KOPT-K1 (cell line): ENCODE measurements around the gene SYDE1.

ENCODE experiments used
- H3K27ac ChIP-seq: fragments of 200-600 bp; sonication (generic); 2 replicates; pipeline ENCODE4 v1.5.1; 2016; ENCODE audit warnings: antibody characterized with exemption, mild to moderate bottlenecking, low read depth, low read length; ENCODE audit not compliant: poor library complexity, severe bottlenecking
- H3K36me3 ChIP-seq: fragments of 200-600 bp; sonication (generic); 2 replicates; pipeline ENCODE4 v1.5.1; 2017; ENCODE audit warnings: antibody characterized with exemption, mild to moderate bottlenecking, low read length, moderate library complexity; ENCODE audit not compliant: insufficient read depth
- H3K9me3 ChIP-seq: fragments of 200-600 bp; sonication (generic); 2 replicates; pipeline ENCODE4 v1.5.1; 2017; ENCODE audit warnings: antibody characterized with exemption, low read length, mild to moderate bottlenecking; ENCODE audit not compliant: insufficient read depth, poor library complexity, severe bottlenecking

The SYDE1 gene

GRCh38 chr19:15129856-15130585, 22.8 kb downstream of the SYDE1 start:
- Histone ChIP-seq H3K9me3 (no peaks in the 10 kb centered on the region), H3K27ac (peak overlapping the region; percentile 22)

GRCh38 chr19:15136234-15136954, 29.2 kb downstream of the SYDE1 start:
- Histone ChIP-seq H3K9me3 (peaks cover 18% of the 10 kb centered on the region), H3K36me3 (no peaks in the 10 kb centered on the region), H3K27ac (no peak overlapping the region)

More at GRCh38 chr19:15129856-15130585, 22.8 kb downstream of the SYDE1 start:
- H3K36me3 ChIP-seq = no peaks in the 10 kb centered on the region

- Histone ChIP-seq H3K9me3 (peaks cover 18% of the 10 kb centered on the region), H3K27ac (no peak overlapping the region), H3K36me3 (no peaks in the 10 kb centered on the region)
Measured at GRCh38 chr19:15137777-15138176, 30.6 kb downstream of the SYDE1 start.

- H3K36me3 ChIP-seq = no peaks in the 10 kb centered on the region
- peaks cover 18% of the 10 kb centered on the region for H3K9me3 ChIP-seq
- H3K27ac ChIP-seq = no peak overlapping the region
Measured at GRCh38 chr19:15138427-15138826, 31.2 kb downstream of the SYDE1 start.

GRCh38 chr19:15141143-15141542, 33.9 kb downstream of the SYDE1 start:
- H3K27ac ChIP-seq = no peak overlapping the region
- H3K9me3 ChIP-seq = peaks cover 18% of the 10 kb centered on the region
- no peaks in the 10 kb centered on the region for H3K36me3 ChIP-seq

- peaks cover 18% of the 10 kb centered on the region for H3K9me3 ChIP-seq
- no peaks in the 10 kb centered on the region for H3K36me3 ChIP-seq
- no peak overlapping the region for H3K27ac ChIP-seq
Measured at GRCh38 chr19:15142313-15142712, 35.1 kb downstream of the SYDE1 start.

- peaks cover 13% of the 10 kb centered on the region for H3K9me3 ChIP-seq
- H3K36me3 ChIP-seq = no peaks in the 10 kb centered on the region
- H3K27ac ChIP-seq = no peak overlapping the region
Measured at GRCh38 chr19:15144046-15144646, 36.9 kb downstream of the SYDE1 start.

GRCh38 chr19:15147090-15147489, 39.9 kb downstream of the SYDE1 start:
- H3K9me3 ChIP-seq = no peaks in the 10 kb centered on the region
- H3K36me3 ChIP-seq = no peaks in the 10 kb centered on the region
- H3K27ac ChIP-seq = no peak overlapping the region

- Histone ChIP-seq H3K9me3 (peaks cover 8% of the 10 kb centered on the region), H3K27ac (no peak overlapping the region), H3K36me3 (no peaks in the 10 kb centered on the region)
Measured at GRCh38 chr19:15149737-15150136, 42.5 kb downstream of the SYDE1 start.

GRCh38 chr19:15154002-15154612, 46.9 kb downstream of the SYDE1 start:
- H3K9me3 ChIP-seq = peaks cover 8% of the 10 kb centered on the region
- no peak overlapping the region for H3K27ac ChIP-seq
- H3K36me3 ChIP-seq = no peaks in the 10 kb centered on the region

- Histone ChIP-seq H3K36me3 (no peaks in the 10 kb centered on the region), H3K9me3 (peaks cover 8% of the 10 kb centered on the region), H3K27ac (no peak overlapping the region)
Measured at GRCh38 chr19:15155296-15155695, 48.1 kb downstream of the SYDE1 start.

- H3K27ac ChIP-seq = no peak overlapping the region
- no peaks in the 10 kb centered on the region for H3K36me3 ChIP-seq
- H3K9me3 ChIP-seq = peaks cover 8% of the 10 kb centered on the region
Measured at GRCh38 chr19:15156391-15156790, 49.2 kb downstream of the SYDE1 start.

GRCh38 chr19:15159251-15159650, 52.0 kb downstream of the SYDE1 start:
- Histone ChIP-seq H3K9me3 (peaks cover 10% of the 10 kb centered on the region), H3K27ac (no peak overlapping the region), H3K36me3 (peaks cover 8% of the 10 kb centered on the region; the same call in 1 of the 2 replicates)

GRCh38 chr19:15161028-15161984, 54.1 kb downstream of the SYDE1 start:
- peaks cover 27% of the 10 kb centered on the region for H3K36me3 ChIP-seq
- no peak overlapping the region for H3K27ac ChIP-seq
- peaks cover 25% of the 10 kb centered on the region for H3K9me3 ChIP-seq
